ENCODE data around the gene ESRP2. TPM values are rescaled to one million over a fixed set of nuclear protein-coding genes. Genes with fewer than 3 reads are reported as not detected.

The ESRP2 gene
- total RNA-seq, 1 experiment from 2014 or later, result 27.0 TPM

DNA sequence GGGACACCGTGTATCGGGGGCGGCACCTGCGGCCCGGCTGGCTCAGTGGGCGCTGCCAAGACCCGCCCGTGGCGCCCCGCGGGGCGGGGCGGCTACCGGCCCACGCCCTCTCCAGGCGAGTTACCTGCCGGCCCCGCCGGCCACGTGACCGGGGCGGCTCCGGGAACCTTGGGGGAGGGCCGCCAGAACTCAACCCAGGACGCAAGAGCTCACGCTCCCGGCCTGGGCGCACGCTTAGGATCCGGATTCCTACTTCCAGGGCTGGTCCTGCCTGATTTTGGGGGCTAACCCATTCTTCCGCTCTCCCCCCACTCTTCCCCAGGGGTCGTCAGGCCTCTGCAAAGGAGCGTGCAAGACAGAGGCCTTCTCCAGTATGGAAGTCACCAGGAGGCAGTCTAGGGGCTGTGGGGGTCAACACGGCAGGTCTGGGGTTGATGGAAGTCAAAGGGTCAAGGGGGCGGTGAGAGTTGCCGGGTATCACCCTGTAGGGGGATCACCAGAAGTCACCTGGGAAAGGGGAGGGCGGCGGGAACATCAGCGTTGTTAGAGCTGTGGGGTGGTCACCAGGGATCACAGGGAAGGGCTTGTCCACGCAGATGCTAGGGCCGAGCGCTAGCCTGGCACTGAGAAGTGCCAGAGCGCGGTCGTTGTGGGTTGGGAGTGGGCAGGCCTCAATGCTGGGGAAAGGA is 354 bp upstream of the ESRP2 start:
- in situ Hi-C loops (cut with HindIII; ENCODE audit: low pct_unique_long_range_greater_than_20kb, low sequenced_read_pairs), result no loop called here
- no TSS peak for BruUV-seq (replicated peaks)
- Histone ChIP-seq H3K27ac (ENCODE audit: low read length) (peak overlapping the region; percentile 93), H3K9me3 (ENCODE audit: control insufficient read depth, insufficient read depth, low read depth, low read length) (no peaks in the 10 kb centered on the region), H3K4me1 (ENCODE audit: control insufficient read depth, insufficient read depth, low read length) (peaks cover 8% of the 10 kb centered on the region), H3K4me3 (ENCODE audit: low read depth in 2 of 2, low read length in 2 of 2) (peak overlapping the region; percentile 62 to 76), H3K36me3 (ENCODE audit: control insufficient read depth, insufficient read depth, low read length) (no peaks in the 10 kb centered on the region; the same call in 1 of the 2 replicates), H3K27me3 (ENCODE audit: control insufficient read depth, insufficient read depth, low read length) (no peaks in the 10 kb centered on the region)
- DNase-seq (ENCODE audit: low read depth, low spot score) (no peak), ATAC-seq (peak; percentile 68)
- TF ChIP-seq TCF7L2 (IDR thresholded peaks at IDR 0.05; ENCODE audit: low read depth, low read length) (no peak), POLR2AphosphoS5 (IDR thresholded peaks at IDR 0.05; ENCODE audit: low read depth, low read length) (peak; percentile 34), SIN3A (IDR thresholded peaks at IDR 0.05; ENCODE audit: borderline replicate concordance, insufficient read depth, low read depth, low read length) (0 out of 2 replicates have a peak, but pooled peaks have one; percentile 13)
- TF ChIP-seq, protein P1, sequence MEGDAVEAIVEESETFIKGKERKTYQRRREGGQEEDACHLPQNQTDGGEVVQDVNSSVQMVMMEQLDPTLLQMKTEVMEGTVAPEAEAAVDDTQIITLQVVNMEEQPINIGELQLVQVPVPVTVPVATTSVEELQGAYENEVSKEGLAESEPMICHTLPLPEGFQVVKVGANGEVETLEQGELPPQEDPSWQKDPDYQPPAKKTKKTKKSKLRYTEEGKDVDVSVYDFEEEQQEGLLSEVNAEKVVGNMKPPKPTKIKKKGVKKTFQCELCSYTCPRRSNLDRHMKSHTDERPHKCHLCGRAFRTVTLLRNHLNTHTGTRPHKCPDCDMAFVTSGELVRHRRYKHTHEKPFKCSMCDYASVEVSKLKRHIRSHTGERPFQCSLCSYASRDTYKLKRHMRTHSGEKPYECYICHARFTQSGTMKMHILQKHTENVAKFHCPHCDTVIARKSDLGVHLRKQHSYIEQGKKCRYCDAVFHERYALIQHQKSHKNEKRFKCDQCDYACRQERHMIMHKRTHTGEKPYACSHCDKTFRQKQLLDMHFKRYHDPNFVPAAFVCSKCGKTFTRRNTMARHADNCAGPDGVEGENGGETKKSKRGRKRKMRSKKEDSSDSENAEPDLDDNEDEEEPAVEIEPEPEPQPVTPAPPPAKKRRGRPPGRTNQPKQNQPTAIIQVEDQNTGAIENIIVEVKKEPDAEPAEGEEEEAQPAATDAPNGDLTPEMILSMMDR (IDR thresholded peaks at IDR 0.05), result no peak
- TF ChIP-seq, protein P2, sequence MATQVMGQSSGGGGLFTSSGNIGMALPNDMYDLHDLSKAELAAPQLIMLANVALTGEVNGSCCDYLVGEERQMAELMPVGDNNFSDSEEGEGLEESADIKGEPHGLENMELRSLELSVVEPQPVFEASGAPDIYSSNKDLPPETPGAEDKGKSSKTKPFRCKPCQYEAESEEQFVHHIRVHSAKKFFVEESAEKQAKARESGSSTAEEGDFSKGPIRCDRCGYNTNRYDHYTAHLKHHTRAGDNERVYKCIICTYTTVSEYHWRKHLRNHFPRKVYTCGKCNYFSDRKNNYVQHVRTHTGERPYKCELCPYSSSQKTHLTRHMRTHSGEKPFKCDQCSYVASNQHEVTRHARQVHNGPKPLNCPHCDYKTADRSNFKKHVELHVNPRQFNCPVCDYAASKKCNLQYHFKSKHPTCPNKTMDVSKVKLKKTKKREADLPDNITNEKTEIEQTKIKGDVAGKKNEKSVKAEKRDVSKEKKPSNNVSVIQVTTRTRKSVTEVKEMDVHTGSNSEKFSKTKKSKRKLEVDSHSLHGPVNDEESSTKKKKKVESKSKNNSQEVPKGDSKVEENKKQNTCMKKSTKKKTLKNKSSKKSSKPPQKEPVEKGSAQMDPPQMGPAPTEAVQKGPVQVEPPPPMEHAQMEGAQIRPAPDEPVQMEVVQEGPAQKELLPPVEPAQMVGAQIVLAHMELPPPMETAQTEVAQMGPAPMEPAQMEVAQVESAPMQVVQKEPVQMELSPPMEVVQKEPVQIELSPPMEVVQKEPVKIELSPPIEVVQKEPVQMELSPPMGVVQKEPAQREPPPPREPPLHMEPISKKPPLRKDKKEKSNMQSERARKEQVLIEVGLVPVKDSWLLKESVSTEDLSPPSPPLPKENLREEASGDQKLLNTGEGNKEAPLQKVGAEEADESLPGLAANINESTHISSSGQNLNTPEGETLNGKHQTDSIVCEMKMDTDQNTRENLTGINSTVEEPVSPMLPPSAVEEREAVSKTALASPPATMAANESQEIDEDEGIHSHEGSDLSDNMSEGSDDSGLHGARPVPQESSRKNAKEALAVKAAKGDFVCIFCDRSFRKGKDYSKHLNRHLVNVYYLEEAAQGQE (IDR thresholded peaks at IDR 0.05; ENCODE audit: insufficient read depth in 1 of 2, low read depth in 2 of 2, low read length in 1 of 2), result no peak
- ChIA-PET POLR2A (no interaction called here), CTCF (no interaction called here)
- intact Hi-C loops (cut with micrococcal nuclease; ENCODE audit: unreplicated experiment), result no loop called here

DNA sequence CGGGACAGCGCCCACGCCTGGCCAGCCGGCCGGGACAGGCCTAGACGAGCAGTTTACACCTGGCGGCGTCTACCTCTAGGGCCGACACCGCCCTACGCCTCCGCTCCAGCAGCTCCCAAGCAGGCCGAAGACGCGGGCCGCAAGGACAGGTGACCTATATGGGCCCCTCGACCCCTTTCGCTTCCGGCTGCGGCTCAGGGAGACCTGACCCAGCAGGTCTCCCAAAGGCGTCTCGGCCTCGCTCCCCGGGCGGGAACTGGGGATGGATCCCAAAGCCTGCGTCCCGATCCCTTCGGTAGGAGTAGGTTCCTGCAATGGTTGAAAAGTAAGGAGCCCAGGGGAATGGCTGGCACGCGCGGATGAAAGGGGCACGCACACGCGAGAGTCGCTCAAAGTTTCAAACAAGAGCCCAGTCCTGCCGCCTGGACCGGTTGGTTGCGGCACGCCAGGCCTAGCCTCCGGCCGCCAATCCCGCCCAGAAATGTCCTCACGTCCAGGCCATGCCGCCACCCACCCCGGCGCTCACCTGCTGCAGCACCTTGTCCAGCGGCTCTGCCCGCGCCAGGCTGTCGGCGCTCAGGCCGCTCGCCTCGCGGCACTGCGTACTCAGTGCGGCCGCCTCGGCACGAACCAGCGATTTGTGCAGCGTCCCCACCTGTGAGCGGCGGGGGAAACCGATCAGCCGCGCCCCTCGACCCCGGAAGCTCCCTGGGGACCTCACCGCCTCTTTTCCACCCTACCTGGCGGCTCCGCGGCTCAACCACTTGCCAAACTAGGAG is 630 bp downstream of the ESRP2 start:
- ChIA-PET CTCF (no interaction called here), POLR2A (no interaction called here)
- H3K4me1 ChIP-seq (ENCODE audit: control insufficient read depth, insufficient read depth, low read length), result peaks cover 8% of the 10 kb centered on the region
- intact Hi-C loops (cut with micrococcal nuclease; ENCODE audit: unreplicated experiment) (no loop called here), in situ Hi-C loops (cut with HindIII; ENCODE audit: low pct_unique_long_range_greater_than_20kb, low sequenced_read_pairs) (no loop called here)
- ATAC-seq (peak; percentile 6; the same call in 1 of the 2 replicates), DNase-seq (ENCODE audit: low read depth, low spot score) (no peak)
- peak overlapping the region; percentile 62 to 76 for H3K4me3 ChIP-seq (ENCODE audit: low read depth in 2 of 2, low read length in 2 of 2)
- H3K9me3 ChIP-seq (ENCODE audit: control insufficient read depth, insufficient read depth, low read depth, low read length), result no peaks in the 10 kb centered on the region
- no TSS peak for BruUV-seq (replicated peaks)
- no peaks in the 10 kb centered on the region; the same call in 1 of the 2 replicates for H3K36me3 ChIP-seq (ENCODE audit: control insufficient read depth, insufficient read depth, low read length)
- peak overlapping the region; percentile 71 for H3K27ac ChIP-seq (ENCODE audit: low read length)
- TF ChIP-seq TCF7L2 (IDR thresholded peaks at IDR 0.05; ENCODE audit: low read depth, low read length) (no peak), SIN3A (IDR thresholded peaks at IDR 0.05; ENCODE audit: borderline replicate concordance, insufficient read depth, low read depth, low read length) (peak; percentile 36; the same call in 1 of the 2 replicates)
- TF ChIP-seq, protein P1 (IDR thresholded peaks at IDR 0.05), result peak; percentile 67
- H3K27me3 ChIP-seq (ENCODE audit: control insufficient read depth, insufficient read depth, low read length), result no peaks in the 10 kb centered on the region
